ENCODE results near the gene BMP6. TPM values are rescaled to one million over a fixed set of nuclear protein-coding genes. Genes with fewer than 3 reads are reported as not detected.

BMP6 gene
- total RNA-seq, 2 donors from 2014 or later: 1.0 to 2.1 TPM

DNA sequence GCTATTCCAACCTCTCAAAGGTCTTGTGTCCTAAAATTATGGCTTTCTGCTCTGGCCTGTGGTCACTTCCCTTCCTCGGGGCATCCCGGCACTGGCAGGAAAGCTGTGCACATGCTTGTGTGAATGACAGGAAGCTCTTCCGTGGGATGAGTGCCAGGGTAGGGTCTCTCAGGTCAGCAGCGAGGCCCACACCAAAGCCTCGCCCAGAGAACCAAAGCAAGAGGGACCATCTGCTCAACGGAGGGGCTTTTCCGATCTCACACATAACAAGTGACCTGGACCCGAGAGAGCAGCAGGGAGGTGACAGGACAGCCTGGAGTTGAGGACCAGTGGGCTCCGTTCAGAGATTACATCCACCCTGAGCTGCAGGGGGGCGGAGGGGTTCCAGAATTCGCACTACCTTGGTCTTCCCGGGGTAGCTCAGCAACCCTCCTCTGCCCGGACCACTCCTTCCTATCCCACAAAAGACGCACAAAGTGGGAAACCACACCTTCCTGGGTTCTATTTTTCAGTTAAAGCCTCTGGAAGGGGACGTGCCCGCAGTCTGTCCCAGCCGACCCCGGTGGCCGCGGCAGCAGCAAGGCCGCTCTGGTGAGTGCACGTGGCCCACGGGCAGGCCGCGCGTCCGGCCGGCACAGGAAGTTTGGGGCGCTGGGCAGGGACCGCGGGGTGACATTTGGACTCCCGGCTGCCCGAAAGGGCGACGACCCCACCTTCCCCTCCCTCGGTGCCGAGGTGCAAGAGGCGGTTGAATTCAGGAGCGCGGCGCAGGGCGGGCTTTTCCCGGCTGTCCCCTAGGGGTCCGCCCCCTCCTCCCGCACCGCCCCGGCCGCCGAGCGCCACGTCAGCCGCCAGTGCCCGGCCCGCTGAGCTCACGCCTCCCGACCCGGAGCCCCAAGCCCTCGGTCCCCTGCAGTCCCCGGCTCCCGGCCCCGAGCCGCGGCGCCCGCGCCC lies 183.7 kb downstream of the BMP6 start:
- ATAC-seq (peak; percentile 63), DNase-seq (peak; percentile 63 to 69)
- intact Hi-C loops (cut with DNase I, micrococcal nuclease): loop anchor here (10.0 kb wide), 2 partner anchors 75 to 85 kb away; no protein-coding TSS in a partner anchor

DNA sequence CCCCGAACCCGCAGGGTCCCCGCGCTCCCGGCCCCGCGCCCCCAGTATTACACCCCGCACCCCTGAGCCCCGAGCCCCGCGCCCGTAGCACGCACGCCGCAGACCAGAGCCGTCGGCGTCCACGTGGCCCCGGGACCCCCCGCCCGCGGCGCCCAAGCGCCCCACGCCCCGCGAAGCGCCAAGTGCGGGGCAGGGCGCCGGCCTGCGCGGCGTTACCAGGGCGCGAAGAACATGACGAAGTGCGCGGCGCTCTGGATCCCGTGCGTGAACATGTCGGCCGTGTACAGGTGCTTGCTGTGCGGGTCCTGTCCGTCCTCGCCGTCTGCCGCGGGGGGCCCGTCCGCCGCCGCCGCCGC lies 184.4 kb downstream of the BMP6 start:
- intact Hi-C loops (cut with DNase I, micrococcal nuclease): loop anchor here in 1 of 2 donors (10.0 kb wide), 1 partner anchor 85 kb away; no protein-coding TSS in a partner anchor
- DNase-seq (no peak), ATAC-seq (peak; percentile 18)

DNA sequence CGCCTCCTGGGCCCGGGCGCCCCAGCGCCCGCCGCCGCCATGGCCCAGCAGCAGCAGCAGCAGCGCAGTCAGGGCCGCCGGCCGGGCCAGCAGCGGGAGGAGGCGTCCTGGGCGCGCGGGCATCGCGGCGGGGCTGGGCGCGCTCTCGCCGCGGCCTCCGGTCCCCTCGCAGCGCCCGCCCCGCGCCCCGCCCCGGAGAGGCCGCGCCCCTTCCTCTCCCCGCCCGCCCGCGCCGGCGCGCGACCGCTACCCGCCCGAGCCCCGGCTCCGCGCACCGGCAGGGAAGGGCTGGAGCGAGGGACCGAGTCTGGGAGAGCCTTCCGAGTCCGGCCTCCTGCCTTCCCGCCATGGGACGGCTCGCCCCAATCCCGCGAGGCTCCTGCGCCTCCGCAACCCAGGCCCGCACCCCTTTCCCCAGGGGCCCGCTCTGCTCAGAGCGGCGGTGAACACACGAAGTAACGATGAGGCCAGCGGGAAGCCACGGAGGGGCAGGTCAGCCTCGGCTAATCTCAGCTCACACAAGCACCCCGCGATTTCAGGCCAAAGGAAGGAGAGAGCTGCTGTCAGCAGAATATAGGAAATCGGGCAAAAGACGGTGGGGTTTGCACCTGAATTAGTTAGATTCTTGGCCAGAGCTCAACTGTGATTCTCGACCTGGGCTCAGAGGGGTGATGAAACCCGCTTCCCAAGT lies 184.9 kb downstream of the BMP6 start, which contains the start of gene TXNDC5:
Gene TXNDC5 (minus strand): TSS at position 135 of the 691 bp plus-strand sequence. CDS start 12 bp downstream, at position 123.
- intact Hi-C loops (cut with DNase I, micrococcal nuclease): loop anchor here in 1 of 2 donors (10.0 kb wide), 1 partner anchor 84 kb away; no protein-coding TSS in a partner anchor

DNA sequence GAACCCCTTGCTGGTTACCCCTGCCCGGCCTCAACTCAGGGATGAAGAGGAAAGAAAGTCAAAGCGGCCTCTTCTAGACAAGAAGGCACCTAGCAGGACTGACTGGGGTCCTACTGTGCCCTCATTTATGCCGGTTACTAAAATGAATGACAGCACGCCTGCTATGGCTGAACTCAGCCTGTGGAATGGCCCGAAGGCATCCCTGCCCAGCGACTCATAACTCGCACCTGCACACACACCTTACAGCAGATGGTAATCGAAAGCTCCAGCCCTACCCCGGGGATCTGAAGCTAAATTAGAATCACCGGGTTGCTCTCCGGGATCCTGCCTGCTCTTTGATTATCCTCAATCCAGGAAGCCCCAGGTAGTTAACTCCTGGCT lies 185.4 kb downstream of the BMP6 start:
- ATAC-seq (peak; percentile 55), DNase-seq (peak; percentile 44 to 48)
- intact Hi-C loops (cut with DNase I, micrococcal nuclease): loop anchor here in 1 of 2 donors (10.0 kb wide), 1 partner anchor 83 kb away; no protein-coding TSS in a partner anchor

More for the DNA sequence above, 184.9 kb downstream of the BMP6 start, which contains the start of gene TXNDC5:
- ATAC-seq: peak; percentile 90
- peak; percentile 75 to 85 for DNase-seq

- ATAC-seq (no peak), DNase-seq (no peak)
- intact Hi-C loops (cut with DNase I, micrococcal nuclease): loop anchor here in 1 of 2 donors (10.0 kb wide), 1 partner anchor 83 kb away; no protein-coding TSS in a partner anchor
Observed at GRCh38 chr6:7912024-7912423, 186.1 kb downstream of the BMP6 start.

GRCh38 chr6:7912736-7913517 lies 187.0 kb downstream of the BMP6 start:
- intact Hi-C loops (cut with DNase I, micrococcal nuclease): loop anchor here in 1 of 2 donors (10.0 kb wide), 1 partner anchor 82 kb away; no protein-coding TSS in a partner anchor
- DNase-seq (no peak), ATAC-seq (no peak)

GRCh38 chr6:7914311-7914710 lies 188.4 kb downstream of the BMP6 start:
- no peak for ATAC-seq
- intact Hi-C loops (cut with DNase I, micrococcal nuclease): loop anchor here in 1 of 2 donors (10.0 kb wide), 1 partner anchor 80 kb away; no protein-coding TSS in a partner anchor
- DNase-seq: no peak

DNA sequence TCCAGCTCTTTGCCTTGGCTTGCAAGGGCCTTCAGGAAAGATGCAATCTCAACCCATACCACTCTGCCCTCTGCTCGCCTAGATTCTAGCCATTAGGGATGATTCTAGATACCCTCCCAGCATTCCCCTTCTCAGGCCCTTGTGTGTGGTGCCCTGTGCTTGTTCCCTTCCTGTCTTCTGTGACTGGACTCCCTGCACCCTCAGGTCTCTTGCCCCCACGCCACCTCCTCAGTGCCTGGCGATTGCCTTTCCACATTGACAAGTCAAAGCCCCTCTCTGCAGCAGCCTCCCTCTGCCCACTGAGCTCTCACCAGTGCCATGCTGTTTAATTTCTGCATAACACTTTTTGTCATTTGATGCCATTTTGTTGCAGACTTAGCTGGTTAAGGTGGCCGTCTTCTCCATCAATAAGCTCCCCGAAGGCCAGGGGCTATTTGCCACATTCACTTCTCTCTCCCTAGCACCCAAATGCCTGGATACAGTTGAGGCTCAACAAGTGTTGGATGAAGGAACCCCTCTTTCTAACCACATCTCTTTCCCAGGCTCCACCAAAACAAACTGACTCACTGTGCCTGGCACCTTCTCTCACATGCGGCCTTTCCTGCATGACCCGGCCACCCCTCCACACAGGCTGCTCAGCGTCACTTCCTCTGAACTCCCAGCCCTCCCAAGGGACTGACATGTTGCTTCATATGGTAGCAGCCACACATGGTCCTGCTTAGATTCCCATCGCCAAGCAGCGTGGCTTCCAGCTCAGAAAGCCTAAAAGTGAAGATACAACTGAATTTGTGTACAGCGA lies 189.3 kb downstream of the BMP6 start:
- ATAC-seq: no peak
- intact Hi-C loops (cut with DNase I, micrococcal nuclease): loop anchor here in 1 of 2 donors (10.0 kb wide), 1 partner anchor 80 kb away; no protein-coding TSS in a partner anchor
- DNase-seq: no peak

GRCh38 chr6:7916959-7917358 lies 191.1 kb downstream of the BMP6 start:
- DNase-seq (no peak), ATAC-seq (no peak)
- intact Hi-C loops (cut with DNase I, micrococcal nuclease): loop anchor here in 1 of 2 donors (10.0 kb wide), 1 partner anchor 78 kb away; no protein-coding TSS in a partner anchor

GRCh38 chr6:7917729-7918128 lies 191.8 kb downstream of the BMP6 start:
- ATAC-seq: no peak
- intact Hi-C loops (cut with DNase I, micrococcal nuclease): loop anchor here in 1 of 2 donors (10.0 kb wide), 1 partner anchor 77 kb away; no protein-coding TSS in a partner anchor
- no peak for DNase-seq

GRCh38 chr6:7918403-7918802 lies 192.5 kb downstream of the BMP6 start:
- no peak for DNase-seq
- ATAC-seq: no peak
- intact Hi-C loops (cut with DNase I, micrococcal nuclease): loop anchor here in 1 of 2 donors (10.0 kb wide), 1 partner anchor 76 kb away; no protein-coding TSS in a partner anchor

DNA sequence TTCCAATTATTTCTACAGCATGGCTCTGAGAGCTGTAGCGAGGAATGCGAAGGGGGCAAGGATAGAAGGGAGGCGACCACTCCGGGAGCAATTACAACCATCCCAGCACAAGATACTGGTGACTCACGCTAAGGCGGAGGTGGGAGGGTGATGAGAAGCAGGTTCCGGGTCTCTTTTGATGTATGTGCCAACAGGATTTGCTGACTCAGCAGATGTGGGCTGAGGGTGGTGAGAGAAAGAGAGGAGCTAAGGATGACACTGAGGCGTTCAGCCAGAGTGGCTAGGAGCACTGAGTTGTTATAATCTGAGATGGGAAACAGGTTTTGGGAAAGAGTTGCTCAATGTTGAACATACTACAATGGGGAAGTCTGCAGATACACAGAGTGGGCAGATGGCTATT lies 194.0 kb downstream of the BMP6 start:
- ATAC-seq (peak; percentile 25), DNase-seq (no peak)
- intact Hi-C loops (cut with DNase I, micrococcal nuclease): loop anchor here in 1 of 2 donors (10.0 kb wide), 1 partner anchor 75 kb away; no protein-coding TSS in a partner anchor

GRCh38 chr6:7920425-7920824 lies 194.5 kb downstream of the BMP6 start:
- DNase-seq (no peak), ATAC-seq (no peak)
- intact Hi-C loops (cut with DNase I, micrococcal nuclease): no loop called here

DNA sequence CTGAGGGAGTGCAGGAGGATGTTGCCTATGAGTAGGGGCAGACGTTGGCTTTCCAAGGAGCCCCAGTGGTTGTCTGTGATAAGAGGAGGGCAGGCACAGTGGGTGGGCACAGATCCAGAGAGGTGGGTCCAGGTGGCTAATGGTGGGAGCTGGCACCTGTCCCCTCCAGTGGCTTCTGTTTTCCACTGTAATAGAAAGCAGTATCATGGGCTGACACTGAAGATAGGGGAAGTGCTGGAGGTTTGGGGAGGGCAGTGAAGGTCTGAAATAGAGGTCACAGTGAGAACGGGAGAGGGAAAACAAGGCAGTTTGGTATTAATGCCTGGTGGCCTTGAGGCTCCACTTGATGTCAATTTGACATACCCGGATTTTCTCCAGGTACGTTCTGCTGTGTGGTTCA lies 195.1 kb downstream of the BMP6 start:
- ATAC-seq (no peak), DNase-seq (no peak)
- intact Hi-C loops (cut with DNase I, micrococcal nuclease): no loop called here

- intact Hi-C loops (cut with DNase I, micrococcal nuclease): no loop called here
- DNase-seq (no peak), ATAC-seq (no peak)
Observed at GRCh38 chr6:7921632-7922092, 195.8 kb downstream of the BMP6 start.

GRCh38 chr6:7922596-7922995 lies 196.7 kb downstream of the BMP6 start:
- DNase-seq: no peak
- intact Hi-C loops (cut with DNase I, micrococcal nuclease): no loop called here
- ATAC-seq: no peak

- ATAC-seq: no peak
- intact Hi-C loops (cut with DNase I, micrococcal nuclease): no loop called here
Observed at GRCh38 chr6:7924867-7925266, 199.0 kb downstream of the BMP6 start.

More at GRCh38 chr6:7924867-7925266, 199.0 kb downstream of the BMP6 start:
- DNase-seq: no peak
